Fibroblast of skin of right quadriceps (primary cell): ENCODE results near the gene SPNS3.

ENCODE experiments used
- DNase-seq: peaks from one replicate; pipeline ENCODE4 v3.0.0-alpha.2; 2013

SPNS3 gene

GRCh38 chr17:4492721-4493561, 59.2 kb downstream of the SPNS3 start:
- DNase-seq = peak; percentile 7

- no peak for DNase-seq
Measured at GRCh38 chr17:4497101-4497824, 63.5 kb downstream of the SPNS3 start.

- DNase-seq = peak; percentile 24
Measured at GRCh38 chr17:4498461-4499397, 65.0 kb downstream of the SPNS3 start, which contains the start of gene SPNS2. TSS of gene SPNS2 (plus strand) at chr17:4498881. CDS start at chr17:4499048, 167 bp downstream.

- no peak for DNase-seq
Measured at GRCh38 chr17:4499431-4500190, 65.9 kb downstream of the SPNS3 start.

- no peak for DNase-seq
Measured at GRCh38 chr17:4500191-4500571, 66.4 kb downstream of the SPNS3 start.

GRCh38 chr17:4501295-4501949, 67.7 kb downstream of the SPNS3 start:
- DNase-seq = no peak

- no peak for DNase-seq
Measured at GRCh38 chr17:4502466-4503154, 68.9 kb downstream of the SPNS3 start.

GRCh38 chr17:4503283-4504025, 69.7 kb downstream of the SPNS3 start:
- no peak for DNase-seq

- DNase-seq = no peak
Measured at GRCh38 chr17:4504188-4504587, 70.4 kb downstream of the SPNS3 start.

- DNase-seq = no peak
Measured at GRCh38 chr17:4505187-4505586, 71.4 kb downstream of the SPNS3 start.

GRCh38 chr17:4506175-4506813, 72.6 kb downstream of the SPNS3 start:
- DNase-seq = no peak

GRCh38 chr17:4506892-4507291, 73.2 kb downstream of the SPNS3 start:
- no peak for DNase-seq

- no peak for DNase-seq
Measured at GRCh38 chr17:4507361-4508111, 73.8 kb downstream of the SPNS3 start.

GRCh38 chr17:4508207-4508606, 74.5 kb downstream of the SPNS3 start:
- no peak for DNase-seq

GRCh38 chr17:4509401-4509800, 75.7 kb downstream of the SPNS3 start:
- no peak for DNase-seq

GRCh38 chr17:4509923-4510617, 76.3 kb downstream of the SPNS3 start:
- no peak for DNase-seq

GRCh38 chr17:4510618-4510941, 76.8 kb downstream of the SPNS3 start:
- no peak for DNase-seq

GRCh38 chr17:4511199-4511932, 77.6 kb downstream of the SPNS3 start:
- no peak for DNase-seq
